Stimulated activated CD8-positive, alpha-beta memory T cell treated with anti-CD3 and anti-CD28 coated beads, Interleukin-15, amount 100 ng/mL, for 48 hours (primary cell): ENCODE data around the gene SMARCD2.
"Not testable (repeated sequence)": the region's sequence is repeated elsewhere in the genome, so short reads cannot be mapped to it uniquely, and the experiment has no call there.

ENCODE experiments used
- DNase-seq, 2 donors: peaks; one replicate each; pipeline ENCODE4 v3.0.0-alpha.2; 2020; ENCODE audit warnings: low read depth in 2 of 2

The SMARCD2 gene

GRCh38 chr17:63842540-63843386 lies at the start of gene SMARCD2:
SMARCD2 (minus strand) TSS chr17:63842685; CDS start chr17:63842674, 11 bp downstream.
- peak; percentile 98 for DNase-seq

- DNase-seq, result not testable (repeated sequence)
Measured at GRCh38 chr17:63889026-63889848, 46.8 kb upstream of the SMARCD2 start.

- not testable (repeated sequence) for DNase-seq
Measured at GRCh38 chr17:63885119-63885518, 42.6 kb upstream of the SMARCD2 start.

GRCh38 chr17:63882626-63883126 lies 40.2 kb upstream of the SMARCD2 start:
- DNase-seq, result not testable (repeated sequence)

GRCh38 chr17:63881935-63882601 lies 39.6 kb upstream of the SMARCD2 start, which contains the start of gene GH2:
GH2 (minus strand) TSS chr17:63881944; CDS start chr17:63881801, 143 bp downstream.
- peak in 1 of 2 donors; percentile 20 for DNase-seq

GRCh38 chr17:63881337-63881736 lies 38.9 kb upstream of the SMARCD2 start:
- not testable (repeated sequence) for DNase-seq

- DNase-seq, result no peak
Measured at GRCh38 chr17:63880706-63881105, 38.2 kb upstream of the SMARCD2 start.

- DNase-seq, result not testable (repeated sequence)
Measured at GRCh38 chr17:63878413-63878812, 35.9 kb upstream of the SMARCD2 start.

- not testable (repeated sequence) for DNase-seq
Measured at GRCh38 chr17:63874693-63875092, 32.2 kb upstream of the SMARCD2 start.

- not testable (repeated sequence) for DNase-seq
Measured at GRCh38 chr17:63874061-63874626, 31.7 kb upstream of the SMARCD2 start.

- DNase-seq, result not testable (repeated sequence)
Measured at GRCh38 chr17:63873577-63873976, 31.1 kb upstream of the SMARCD2 start, which contains the start of gene CSH2. CSH2 (minus strand) TSS chr17:63873677; CDS start chr17:63873614, 63 bp downstream.

GRCh38 chr17:63871646-63872365 lies 29.3 kb upstream of the SMARCD2 start:
- DNase-seq, result not testable (repeated sequence)

GRCh38 chr17:63870292-63870665 lies 27.8 kb upstream of the SMARCD2 start:
- not testable (repeated sequence) for DNase-seq

GRCh38 chr17:63869491-63870291 lies 27.2 kb upstream of the SMARCD2 start:
- not testable (repeated sequence) for DNase-seq

- not testable (repeated sequence) for DNase-seq
Measured at GRCh38 chr17:63866625-63867024, 24.1 kb upstream of the SMARCD2 start.

- DNase-seq, result no peak
Measured at GRCh38 chr17:63859257-63859656, 16.8 kb upstream of the SMARCD2 start.

- DNase-seq, result not testable (repeated sequence)
Measured at GRCh38 chr17:63856425-63856824, 13.9 kb upstream of the SMARCD2 start.

- DNase-seq, result no peak
Measured at GRCh38 chr17:63855185-63855584, 12.7 kb upstream of the SMARCD2 start.

- DNase-seq, result no peak
Measured at GRCh38 chr17:63854709-63855108, 12.2 kb upstream of the SMARCD2 start.

GRCh38 chr17:63853260-63853659 lies 10.8 kb upstream of the SMARCD2 start:
- DNase-seq, result no peak
